ENCODE measurements around the gene ETFBKMT.

GRCh38 chr12:31714406-31715271 is 55.2 kb downstream of the ETFBKMT start:
- TF ChIP-seq, protein P1, sequence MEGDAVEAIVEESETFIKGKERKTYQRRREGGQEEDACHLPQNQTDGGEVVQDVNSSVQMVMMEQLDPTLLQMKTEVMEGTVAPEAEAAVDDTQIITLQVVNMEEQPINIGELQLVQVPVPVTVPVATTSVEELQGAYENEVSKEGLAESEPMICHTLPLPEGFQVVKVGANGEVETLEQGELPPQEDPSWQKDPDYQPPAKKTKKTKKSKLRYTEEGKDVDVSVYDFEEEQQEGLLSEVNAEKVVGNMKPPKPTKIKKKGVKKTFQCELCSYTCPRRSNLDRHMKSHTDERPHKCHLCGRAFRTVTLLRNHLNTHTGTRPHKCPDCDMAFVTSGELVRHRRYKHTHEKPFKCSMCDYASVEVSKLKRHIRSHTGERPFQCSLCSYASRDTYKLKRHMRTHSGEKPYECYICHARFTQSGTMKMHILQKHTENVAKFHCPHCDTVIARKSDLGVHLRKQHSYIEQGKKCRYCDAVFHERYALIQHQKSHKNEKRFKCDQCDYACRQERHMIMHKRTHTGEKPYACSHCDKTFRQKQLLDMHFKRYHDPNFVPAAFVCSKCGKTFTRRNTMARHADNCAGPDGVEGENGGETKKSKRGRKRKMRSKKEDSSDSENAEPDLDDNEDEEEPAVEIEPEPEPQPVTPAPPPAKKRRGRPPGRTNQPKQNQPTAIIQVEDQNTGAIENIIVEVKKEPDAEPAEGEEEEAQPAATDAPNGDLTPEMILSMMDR (IDR thresholded peaks at IDR 0.05; ENCODE audit: low read depth, low read length, poor library complexity, severe bottlenecking) = no peak
- TF ChIP-seq EZH2phosphoT487 (IDR thresholded peaks at IDR 0.05; ENCODE audit: borderline replicate concordance, low read length) = no peak

Data from DOHH2 (cell line).